HUES48 (cell line): ENCODE results near the gene DEXI.

ENCODE experiments used
- H3K27ac ChIP-seq: one replicate; pipeline ENCODE4 v1.7.0; 2013; ENCODE audit warnings: low read depth, low read length, inconsistent platforms
- H3K27me3 ChIP-seq: 2 replicates; pipeline ENCODE4 v1.6.1; 2013; ENCODE audit warnings: mild to moderate bottlenecking, low read length; ENCODE audit not compliant: control insufficient read depth, insufficient read depth
- H3K36me3 ChIP-seq: 2 replicates; pipeline ENCODE4 v1.6.1; 2013; ENCODE audit warnings: low read length; ENCODE audit not compliant: control insufficient read depth, insufficient read depth
- H3K4me1 ChIP-seq: 2 replicates; pipeline ENCODE4 v1.6.1; 2013; ENCODE audit warnings: mild to moderate bottlenecking, low read length; ENCODE audit not compliant: control insufficient read depth, insufficient read depth
- H3K4me3 ChIP-seq: 2 replicates; pipeline ENCODE4 v1.5.1; 2013; ENCODE audit warnings: mild to moderate bottlenecking, low read depth, low read length
- H3K9ac ChIP-seq: 2 replicates; pipeline ENCODE4 v1.6.1; 2013; ENCODE audit warnings: mild to moderate bottlenecking, low read depth, low read length, moderate library complexity
- H3K9me3 ChIP-seq: 2 replicates; pipeline ENCODE4 v1.6.1; 2013; ENCODE audit warnings: low read length; ENCODE audit not compliant: control insufficient read depth, insufficient read depth

The DEXI gene

GRCh38 chr16:10980813-10981212 lies 38.5 kb upstream of the DEXI start:
- Histone ChIP-seq H3K27ac (no peak overlapping the region), H3K4me1 (0 out of 2 replicates have a peak, but pooled peaks cover 4% of the 10 kb centered on the region), H3K4me3 (no peak overlapping the region), H3K9ac (no peak overlapping the region), H3K27me3 (no peaks in the 10 kb centered on the region), H3K36me3 (peaks cover 13% of the 10 kb centered on the region), H3K9me3 (no peaks in the 10 kb centered on the region)

- no peak overlapping the region for H3K27ac ChIP-seq
- peaks cover 13% of the 10 kb centered on the region for H3K36me3 ChIP-seq
- no peak overlapping the region for H3K9ac ChIP-seq
- no peaks in the 10 kb centered on the region for H3K27me3 ChIP-seq
- no peak overlapping the region for H3K4me3 ChIP-seq
- no peaks in the 10 kb centered on the region for H3K9me3 ChIP-seq
- 0 out of 2 replicates have a peak, but pooled peaks cover 4% of the 10 kb centered on the region for H3K4me1 ChIP-seq
Observed at GRCh38 chr16:10979717-10980601, 37.7 kb upstream of the DEXI start.

- Histone ChIP-seq H3K27me3 (no peaks in the 10 kb centered on the region), H3K4me3 (no peak overlapping the region), H3K36me3 (peaks cover 13% of the 10 kb centered on the region), H3K4me1 (0 out of 2 replicates have a peak, but pooled peaks cover 4% of the 10 kb centered on the region), H3K27ac (no peak overlapping the region), H3K9me3 (no peaks in the 10 kb centered on the region), H3K9ac (no peak overlapping the region)
Observed at GRCh38 chr16:10978871-10979446, 36.7 kb upstream of the DEXI start.

- Histone ChIP-seq H3K4me3 (no peak overlapping the region), H3K4me1 (0 out of 2 replicates have a peak, but pooled peaks cover 4% of the 10 kb centered on the region), H3K9me3 (no peaks in the 10 kb centered on the region), H3K27ac (no peak overlapping the region), H3K36me3 (peaks cover 10% of the 10 kb centered on the region), H3K27me3 (no peaks in the 10 kb centered on the region), H3K9ac (no peak overlapping the region; the same call in 1 of the 2 replicates)
Observed at GRCh38 chr16:10978124-10978523, 35.9 kb upstream of the DEXI start.

GRCh38 chr16:10976634-10977033 lies 34.4 kb upstream of the DEXI start:
- H3K9me3 ChIP-seq: no peaks in the 10 kb centered on the region
- no peak overlapping the region for H3K9ac ChIP-seq
- H3K4me3 ChIP-seq: no peak overlapping the region
- peaks cover 10% of the 10 kb centered on the region for H3K36me3 ChIP-seq
- no peaks in the 10 kb centered on the region for H3K27me3 ChIP-seq
- no peak overlapping the region for H3K27ac ChIP-seq
- H3K4me1 ChIP-seq: 0 out of 2 replicates have a peak, but pooled peaks cover 7% of the 10 kb centered on the region

GRCh38 chr16:10972819-10973464 lies 30.7 kb upstream of the DEXI start:
- peaks cover 16% of the 10 kb centered on the region for H3K36me3 ChIP-seq
- 0 out of 2 replicates have a peak, but pooled peaks cover 4% of the 10 kb centered on the region for H3K4me1 ChIP-seq

GRCh38 chr16:10972108-10972818 lies 30.0 kb upstream of the DEXI start:
- Histone ChIP-seq H3K4me1 (0 out of 2 replicates have a peak, but pooled peaks cover 4% of the 10 kb centered on the region), H3K36me3 (peaks cover 16% of the 10 kb centered on the region), H3K9me3 (no peaks in the 10 kb centered on the region), H3K9ac (no peak overlapping the region), H3K4me3 (no peak overlapping the region), H3K27me3 (no peaks in the 10 kb centered on the region), H3K27ac (no peak overlapping the region)

More at GRCh38 chr16:10972819-10973464, 30.7 kb upstream of the DEXI start:
- no peaks in the 10 kb centered on the region for H3K9me3 ChIP-seq
- H3K27me3 ChIP-seq: no peaks in the 10 kb centered on the region
- H3K27ac ChIP-seq: no peak overlapping the region
- H3K4me3 ChIP-seq: no peak overlapping the region
- no peak overlapping the region for H3K9ac ChIP-seq

GRCh38 chr16:10971560-10971961 lies 29.3 kb upstream of the DEXI start:
- Histone ChIP-seq H3K9ac (no peak overlapping the region), H3K36me3 (peaks cover 16% of the 10 kb centered on the region), H3K27ac (no peak overlapping the region)

GRCh38 chr16:10970065-10970464 lies 27.8 kb upstream of the DEXI start:
- no peaks in the 10 kb centered on the region for H3K27me3 ChIP-seq
- H3K4me1 ChIP-seq: 0 out of 2 replicates have a peak, but pooled peaks cover 4% of the 10 kb centered on the region
- H3K9ac ChIP-seq: no peak overlapping the region
- H3K27ac ChIP-seq: no peak overlapping the region
- H3K36me3 ChIP-seq: peaks cover 16% of the 10 kb centered on the region
- H3K4me3 ChIP-seq: no peak overlapping the region
- H3K9me3 ChIP-seq: no peaks in the 10 kb centered on the region

More at GRCh38 chr16:10971560-10971961, 29.3 kb upstream of the DEXI start:
- Histone ChIP-seq H3K27me3 (no peaks in the 10 kb centered on the region), H3K4me1 (0 out of 2 replicates have a peak, but pooled peaks cover 4% of the 10 kb centered on the region), H3K4me3 (no peak overlapping the region), H3K9me3 (no peaks in the 10 kb centered on the region)

GRCh38 chr16:10969615-10970014 lies 27.3 kb upstream of the DEXI start:
- no peak overlapping the region for H3K9ac ChIP-seq
- H3K27ac ChIP-seq: no peak overlapping the region
- no peaks in the 10 kb centered on the region for H3K9me3 ChIP-seq
- no peaks in the 10 kb centered on the region for H3K27me3 ChIP-seq
- H3K4me3 ChIP-seq: no peak overlapping the region
- 0 out of 2 replicates have a peak, but pooled peaks cover 4% of the 10 kb centered on the region for H3K4me1 ChIP-seq
- H3K36me3 ChIP-seq: peaks cover 19% of the 10 kb centered on the region
